ENCODE data around the gene CCDC85C. TPM values are rescaled to one million over a fixed set of nuclear protein-coding genes. Genes with fewer than 3 reads are reported as not detected.

The CCDC85C gene
- total and polyA plus RNA-seq, 4 donors, result 4.0 to 23.9 (median 9.6) TPM

GRCh38 chr14:99471731-99472130 is 132.3 kb downstream of the CCDC85C start:
- Histone ChIP-seq H3K27me3 (ENCODE audit: control insufficient read depth in 4 of 4, insufficient read depth in 4 of 4, low read length in 3 of 4) (no peaks in the 10 kb centered on the region), H3K4me1 (ENCODE audit: control insufficient read depth in 4 of 4, insufficient read depth in 4 of 4, low read length in 3 of 4) (peaks cover 2 to 15% (median 8%) of the 10 kb centered on the region in 4 donors), H3K4me3 (ENCODE audit: low read depth in 1 of 3, low read length in 3 of 3) (no peak overlapping the region), H3K36me3 (ENCODE audit: control insufficient read depth in 4 of 4, insufficient read depth in 3 of 4, low read depth in 1 of 4, low read length in 3 of 4) (no peaks in the 10 kb centered on the region), H3K9ac (ENCODE audit: low read depth in 1 of 2, low read length in 2 of 2) (no peak overlapping the region), H3K9me3 (ENCODE audit: control insufficient read depth in 4 of 4, low read length in 3 of 4) (no peaks in the 10 kb centered on the region), H3K27ac (ENCODE audit: low read depth in 1 of 2, low read length in 2 of 2) (no peak overlapping the region)
- DNase-seq (ENCODE audit: low spot score), result no peak
- WGBS, result 94% methylated on average over 7 of the region's 7 CpGs
- TF ChIP-seq GABPA (IDR thresholded peaks at IDR 0.05 in 1 of 2, conservative IDR thresholded peaks at IDR 0.05 in 1 of 2) (no peak), NR2F2 (IDR thresholded peaks at IDR 0.05) (no peak), YY1 (IDR thresholded peaks at IDR 0.05) (no peak), ATF3 (IDR thresholded peaks at IDR 0.05) (no peak), REST (IDR thresholded peaks at IDR 0.05) (no peak), ZBTB33 (IDR thresholded peaks at IDR 0.05) (no peak), TAF1 (conservative IDR thresholded peaks at IDR 0.05) (no peak), FOXA2 (IDR thresholded peaks at IDR 0.05) (no peak), CTCF (IDR thresholded peaks at IDR 0.05; ENCODE audit: low read depth, low read length, missing input control) (no peak), RAD21 (IDR thresholded peaks at IDR 0.05) (no peak), FOXA1 (IDR thresholded peaks at IDR 0.05) (no peak), RXRA (IDR thresholded peaks at IDR 0.05) (no peak), MAX (IDR thresholded peaks at IDR 0.05) (no peak), HNF4G (IDR thresholded peaks at IDR 0.05) (no peak)

GRCh38 chr14:99468836-99469592 is 135.0 kb downstream of the CCDC85C start:
- Histone ChIP-seq H3K9me3 (ENCODE audit: control insufficient read depth in 4 of 4, low read length in 3 of 4) (no peaks in the 10 kb centered on the region), H3K27ac (ENCODE audit: low read depth in 1 of 2, low read length in 2 of 2) (no peak overlapping the region), H3K4me1 (ENCODE audit: control insufficient read depth in 4 of 4, insufficient read depth in 4 of 4, low read length in 3 of 4) (peaks cover 0 to 3% (median 1%) of the 10 kb centered on the region in 4 donors), H3K9ac (ENCODE audit: low read depth in 1 of 2, low read length in 2 of 2) (no peak overlapping the region), H3K4me3 (ENCODE audit: low read depth in 1 of 3, low read length in 3 of 3) (no peak overlapping the region), H3K27me3 (ENCODE audit: control insufficient read depth in 4 of 4, insufficient read depth in 4 of 4, low read length in 3 of 4) (no peaks in the 10 kb centered on the region), H3K36me3 (ENCODE audit: control insufficient read depth in 4 of 4, insufficient read depth in 3 of 4, low read depth in 1 of 4, low read length in 3 of 4) (peaks cover 4 to 11% (median 7%) of the 10 kb centered on the region in 4 donors)
- 84% methylated on average over 8 of the region's 8 CpGs for WGBS
- DNase-seq (ENCODE audit: low spot score), result no peak
- TF ChIP-seq FOXA1 (IDR thresholded peaks at IDR 0.05), result no peak
- no peak for TF ChIP-seq RAD21 (IDR thresholded peaks at IDR 0.05)
- TF ChIP-seq NR2F2 (IDR thresholded peaks at IDR 0.05), result no peak
- TF ChIP-seq CTCF (IDR thresholded peaks at IDR 0.05; ENCODE audit: low read depth, low read length, missing input control), result no peak
- TF ChIP-seq HNF4A (conservative IDR thresholded peaks at IDR 0.05), result no peak
- TF ChIP-seq GABPA (IDR thresholded peaks at IDR 0.05 in 1 of 2, conservative IDR thresholded peaks at IDR 0.05 in 1 of 2), result no peak
- TF ChIP-seq ZBTB33 (IDR thresholded peaks at IDR 0.05), result no peak
- no peak for TF ChIP-seq TAF1 (conservative IDR thresholded peaks at IDR 0.05)
- no peak for TF ChIP-seq HNF4G (IDR thresholded peaks at IDR 0.05)
- TF ChIP-seq JUND (IDR thresholded peaks at IDR 0.05), result no peak
- no peak for TF ChIP-seq MAX (IDR thresholded peaks at IDR 0.05)
- TF ChIP-seq YY1 (IDR thresholded peaks at IDR 0.05), result no peak
- TF ChIP-seq SP1 (IDR thresholded peaks at IDR 0.05), result no peak
- no peak for TF ChIP-seq RXRA (IDR thresholded peaks at IDR 0.05)

Measured in liver (tissue), 9 donors.